COLO668 (cell line): ENCODE data around the gene HS6ST2.

Experiments used
- DNase-seq: peaks from one replicate; lab custom pipeline; 2025; ENCODE audit not compliant: unreplicated experiment; lab: John Stamatoyannopoulos, UW

The HS6ST2 gene

GRCh38 chrX:132689612-132690563 lies 268.5 kb downstream of the HS6ST2 start:
- no peak for DNase-seq

GRCh38 chrX:132685276-132685675 lies 273.2 kb downstream of the HS6ST2 start:
- DNase-seq: no peak

GRCh38 chrX:132677233-132677716 lies 281.2 kb downstream of the HS6ST2 start:
- no peak for DNase-seq

GRCh38 chrX:132676561-132677186 lies 281.8 kb downstream of the HS6ST2 start:
- no peak for DNase-seq

GRCh38 chrX:132676102-132676501 lies 282.3 kb downstream of the HS6ST2 start:
- peak; percentile 7 for DNase-seq

- no peak for DNase-seq
Observed at GRCh38 chrX:132673331-132673730, 285.1 kb downstream of the HS6ST2 start.

- DNase-seq: no peak
Observed at GRCh38 chrX:132671229-132671641, 287.2 kb downstream of the HS6ST2 start.

- no peak for DNase-seq
Observed at GRCh38 chrX:132669142-132669541, 289.3 kb downstream of the HS6ST2 start.

- no peak for DNase-seq
Observed at GRCh38 chrX:132668178-132668577, 290.3 kb downstream of the HS6ST2 start.

- DNase-seq: no peak
Observed at GRCh38 chrX:132665676-132666075, 292.8 kb downstream of the HS6ST2 start.

- no peak for DNase-seq
Observed at GRCh38 chrX:132664273-132664672, 294.2 kb downstream of the HS6ST2 start.

- no peak for DNase-seq
Observed at GRCh38 chrX:132662844-132663243, 295.6 kb downstream of the HS6ST2 start.

- DNase-seq: no peak
Observed at GRCh38 chrX:132657876-132658275, 300.6 kb downstream of the HS6ST2 start.

- no peak for DNase-seq
Observed at GRCh38 chrX:132652871-132653270, 305.6 kb downstream of the HS6ST2 start.

- DNase-seq: no peak
Observed at GRCh38 chrX:132651421-132652086, 306.9 kb downstream of the HS6ST2 start.

- no peak for DNase-seq
Observed at GRCh38 chrX:132648895-132649294, 309.5 kb downstream of the HS6ST2 start.

- no peak for DNase-seq
Observed at GRCh38 chrX:132639446-132639845, 319.0 kb downstream of the HS6ST2 start.

GRCh38 chrX:132638313-132638712 lies 320.1 kb downstream of the HS6ST2 start:
- no peak for DNase-seq

GRCh38 chrX:132636080-132636479 lies 322.3 kb downstream of the HS6ST2 start:
- DNase-seq: no peak

GRCh38 chrX:132634521-132634920 lies 323.9 kb downstream of the HS6ST2 start:
- no peak for DNase-seq

GRCh38 chrX:132631579-132632232 lies 326.7 kb downstream of the HS6ST2 start:
- DNase-seq: no peak
